AG04449 (cell line): ENCODE results near the gene NCOA7.

Source experiments
- CTCF ChIA-PET: fragments of 350-600 bp; formaldehyde crosslinking; extraction: SDS; loops from one replicate; lab custom pipeline; 2021; ENCODE audit warnings: antibody characterized with exemption; lab: Yijun Ruan, JAX
- POLR2A ChIA-PET: fragments of 400-600, 350-600 bp; formaldehyde crosslinking; extraction: SDS; loops from one replicate; lab custom pipeline; 2020; ENCODE audit warnings: antibody characterized with exemption, inconsistent platforms; lab: Yijun Ruan, JAX
- DNase-seq: peaks from one replicate; pipeline ENCODE4 v3.0.0-alpha.2; 2010; ENCODE audit warnings: low read depth, low spot score
- H3K4me3 ChIP-seq: 2 replicates; pipeline ENCODE4 v1.5.1; 2011; ENCODE audit warnings: low read depth, mild to moderate bottlenecking, control low read depth, low read length
- CTCF ChIP-seq: IDR thresholded peaks from one replicate; pipeline ENCODE4 v1.5.1; 2011; ENCODE audit warnings: mild to moderate bottlenecking, moderate library complexity, low read length, control low read depth, inconsistent platforms; ENCODE audit not compliant: insufficient read depth; ENCODE audit errors: missing control alignments

Gene NCOA7

GRCh38 chr6:125924697-125925358 is 134.1 kb downstream of the NCOA7 start:
- no peak for DNase-seq
- TF ChIP-seq CTCF = no peak
- CTCF ChIA-PET = interaction anchor here (1.4 kb wide), 2 partner anchors 28 to 49 kb away, joined by 3 read pairs; no protein-coding TSS in a partner anchor
- POLR2A ChIA-PET = no interaction called here
- H3K4me3 ChIP-seq = no peak overlapping the region

- TF ChIP-seq CTCF = no peak
- H3K4me3 ChIP-seq = no peak overlapping the region
- ChIA-PET POLR2A (no interaction called here), CTCF (interaction anchor here (1.3 to 1.7 kb wide), 2 partner anchors 21 to 25 kb away, joined by 3 to 4 read pairs; no protein-coding TSS in a partner anchor)
- no peak for DNase-seq
Observed at GRCh38 chr6:125926711-125927110, 136.0 kb downstream of the NCOA7 start.

- no peak overlapping the region for H3K4me3 ChIP-seq
- ChIA-PET POLR2A (no interaction called here), CTCF (interaction anchor here (1.3 to 1.7 kb wide), 2 partner anchors 20 to 24 kb away, joined by 3 to 4 read pairs; no protein-coding TSS in a partner anchor)
- no peak for TF ChIP-seq CTCF
- no peak for DNase-seq
Observed at GRCh38 chr6:125927761-125928160, 137.0 kb downstream of the NCOA7 start.

GRCh38 chr6:125930765-125931418 is 140.1 kb downstream of the NCOA7 start:
- ChIA-PET POLR2A (no interaction called here), CTCF (interaction anchor here (1.0 kb wide), 1 partner anchor 25 kb away, joined by 5 read pairs; the partner anchor contains the start of gene HINT3)
- TF ChIP-seq CTCF = no peak
- DNase-seq = no peak
- no peak overlapping the region for H3K4me3 ChIP-seq

- ChIA-PET POLR2A (no interaction called here), CTCF (interaction anchor here (1.2 kb wide), 2 partner anchors 10 to 25 kb away, joined by 3 to 12 read pairs; partner anchors contain the start of gene HINT3)
- DNase-seq = no peak
- no peak for TF ChIP-seq CTCF
- no peak overlapping the region for H3K4me3 ChIP-seq
Observed at GRCh38 chr6:125931733-125932450, 141.1 kb downstream of the NCOA7 start.
